ENCODE results near the gene TRIM14.

TRIM14 gene

GRCh38 chr9:98159301-98159700 is 40.3 kb upstream of the TRIM14 start:
- no peak for DNase-seq (ENCODE audit: low read depth)
- in situ Hi-C loops (cut with HindIII; ENCODE audit: low sequenced_read_pairs) = no loop called here
- no peak for TF ChIP-seq CTCF (IDR thresholded peaks at IDR 0.05; ENCODE audit: low read depth, low read length, missing control alignments)
- no peak overlapping the region for H3K4me3 ChIP-seq (ENCODE audit: low read depth, low read length)

DNA sequence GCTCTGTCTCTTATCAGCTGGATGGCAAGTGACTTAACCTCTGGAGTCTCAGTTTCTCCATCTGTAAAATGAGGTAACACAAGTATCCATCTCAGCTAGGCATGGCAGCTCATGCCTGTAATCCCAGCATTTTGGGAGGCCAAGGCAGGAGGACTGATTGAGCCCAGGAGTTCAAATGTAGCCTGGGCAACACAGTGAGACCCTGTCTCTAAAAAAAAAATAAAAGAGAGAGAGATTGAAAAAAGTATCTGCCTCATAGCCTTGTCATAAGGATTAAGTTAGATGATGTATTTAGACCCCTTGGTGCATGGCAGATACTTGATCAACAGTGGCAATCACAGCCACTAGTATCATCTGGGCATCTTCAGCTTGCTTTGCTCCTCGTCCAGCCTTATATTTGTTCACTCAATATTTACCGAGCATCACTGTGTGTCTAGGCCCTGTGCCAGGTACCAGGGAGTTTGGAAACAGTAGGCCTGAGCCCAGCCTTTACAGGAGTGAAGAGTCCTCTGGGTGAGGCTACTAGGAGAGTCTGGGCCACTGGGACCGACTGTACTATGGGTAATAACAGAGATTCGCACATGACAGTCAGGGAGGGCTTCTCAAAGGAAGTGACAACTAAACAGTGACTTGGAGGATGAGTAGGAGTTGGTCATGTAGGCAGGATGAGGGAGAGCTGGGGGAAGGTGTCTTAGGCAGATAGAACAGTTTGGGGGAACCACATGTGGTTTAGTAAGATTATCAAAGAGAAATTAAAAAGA is 39.2 kb upstream of the TRIM14 start:
- in situ Hi-C loops (cut with HindIII; ENCODE audit: low sequenced_read_pairs) = no loop called here
- DNase-seq (ENCODE audit: low read depth) = no peak
- no peak for TF ChIP-seq CTCF (IDR thresholded peaks at IDR 0.05; ENCODE audit: low read depth, low read length, missing control alignments)
- H3K4me3 ChIP-seq (ENCODE audit: low read depth, low read length) = no peak overlapping the region

- no peak for TF ChIP-seq CTCF (IDR thresholded peaks at IDR 0.05; ENCODE audit: low read depth, low read length, missing control alignments)
- in situ Hi-C loops (cut with HindIII; ENCODE audit: low sequenced_read_pairs) = no loop called here
- DNase-seq (ENCODE audit: low read depth) = no peak
- no peak overlapping the region for H3K4me3 ChIP-seq (ENCODE audit: low read depth, low read length)
Observed at GRCh38 chr9:98157372-98157771, 38.4 kb upstream of the TRIM14 start.

- in situ Hi-C loops (cut with HindIII; ENCODE audit: low sequenced_read_pairs) = no loop called here
- no peak for TF ChIP-seq CTCF (IDR thresholded peaks at IDR 0.05; ENCODE audit: low read depth, low read length, missing control alignments)
- H3K4me3 ChIP-seq (ENCODE audit: low read depth, low read length) = no peak overlapping the region
- DNase-seq (ENCODE audit: low read depth) = no peak
Observed at GRCh38 chr9:98154678-98155077, 35.7 kb upstream of the TRIM14 start.

GRCh38 chr9:98152526-98152925 is 33.5 kb upstream of the TRIM14 start:
- in situ Hi-C loops (cut with HindIII; ENCODE audit: low sequenced_read_pairs) = no loop called here
- no peak overlapping the region for H3K4me3 ChIP-seq (ENCODE audit: low read depth, low read length)
- no peak for TF ChIP-seq CTCF (IDR thresholded peaks at IDR 0.05; ENCODE audit: low read depth, low read length, missing control alignments)
- no peak for DNase-seq (ENCODE audit: low read depth)

DNA sequence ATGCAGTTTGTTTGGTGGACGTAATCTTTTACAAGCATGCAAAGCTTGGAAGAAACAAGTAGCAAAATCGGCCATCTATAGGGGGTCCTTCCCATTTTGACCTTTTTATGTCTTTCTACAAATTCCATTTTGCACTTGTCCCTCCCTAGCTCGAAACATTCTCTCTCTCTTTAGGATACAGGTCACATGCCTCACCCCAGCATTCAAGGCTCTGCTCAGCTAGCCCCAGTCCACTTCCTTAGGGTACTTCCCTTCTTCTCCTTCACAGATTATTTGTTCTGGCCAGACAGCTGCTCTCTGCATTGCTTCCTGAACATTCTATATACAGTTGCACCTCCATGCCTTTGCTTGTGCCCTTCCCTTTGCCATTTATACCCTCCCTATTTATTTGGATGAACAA is 31.7 kb upstream of the TRIM14 start:
- in situ Hi-C loops (cut with HindIII; ENCODE audit: low sequenced_read_pairs) = no loop called here
- no peak for TF ChIP-seq CTCF (IDR thresholded peaks at IDR 0.05; ENCODE audit: low read depth, low read length, missing control alignments)
- H3K4me3 ChIP-seq (ENCODE audit: low read depth, low read length) = no peak overlapping the region
- no peak for DNase-seq (ENCODE audit: low read depth)

Data from astrocyte of the cerebellum (primary cell).